BE2C (cell line): ENCODE results near the gene SHD.

Source experiments
- DNase-seq: peaks from one replicate; pipeline ENCODE4 v3.0.0-alpha.2; 2020
- H3K27me3 ChIP-seq: fragments of 250-450 bp; sonication (Bioruptor Pico); 2 replicates; pipeline ENCODE4 v1.5.1; 2020; ENCODE audit warnings: mild to moderate bottlenecking
- H3K36me3 ChIP-seq: fragments of 250-450 bp; sonication (Bioruptor Pico); 2 replicates; pipeline ENCODE4 v1.5.1; 2020; ENCODE audit warnings: mild to moderate bottlenecking
- H3K4me1 ChIP-seq: fragments of 250-450 bp; sonication (Bioruptor Pico); 2 replicates; pipeline ENCODE4 v1.5.1; 2020
- H3K4me3 ChIP-seq: 2 replicates; pipeline ENCODE4 v1.5.1; 2011; ENCODE audit warnings: low read depth, low read length
- H3K9me3 ChIP-seq: fragments of 250-450 bp; sonication (Bioruptor Pico); 2 replicates; pipeline ENCODE4 v1.5.1; 2020
- CTCF ChIP-seq: IDR thresholded peaks from 2 replicates; pipeline ENCODE4 v1.5.1; 2012; ENCODE audit warnings: mild to moderate bottlenecking, low read depth, low read length

Gene SHD

GRCh38 chr19:4338441-4339355, 59.6 kb downstream of the SHD start, which contains the start of gene STAP2:
Gene STAP2 (minus strand): TSS chr19:4338827. CDS start chr19:4338753, 74 bp downstream.
- peaks cover 4% of the 10 kb centered on the region; the same call in 1 of the 2 replicates for H3K4me1 ChIP-seq
- H3K4me3 ChIP-seq, result no peak within 1 kb of the TSS
- no peak for DNase-seq
- H3K27me3 ChIP-seq, result no peaks in the 10 kb centered on the region
- H3K9me3 ChIP-seq, result no peaks in the 10 kb centered on the region
- no peak for TF ChIP-seq CTCF
- no peaks in the 10 kb centered on the region for H3K36me3 ChIP-seq
